GM12878 (cell line): ENCODE results near the gene TCEA2. TPM values are rescaled to one million over a fixed set of nuclear protein-coding genes. Genes with fewer than 3 reads are reported as not detected.

ENCODE experiments used
- ATAC-seq: fragments of 200-7000 bp; cut with Tn5 transposase; 3 replicates; pipeline ENCODE4 v1.9.1; 2020; ENCODE audit warnings: mild to moderate bottlenecking, moderate library complexity
- BruUV-seq: library from RNA; stranded (reverse); fragments of 400-500 nt; replicated peaks from 2 replicates; lab custom pipeline; 2021; lab: Mats Ljungman, UMichigan
- CTCF ChIA-PET: fragments of 300-600 bp; sonication (Branson Sonifier 250); formaldehyde crosslinking; extraction: SDS; loops from one replicate; lab custom pipeline; 2021; ENCODE audit warnings: inconsistent platforms; lab: Yijun Ruan, JAX
- POLR2A ChIA-PET: fragments of 350-600 bp; formaldehyde crosslinking; extraction: SDS; loops from one replicate; lab custom pipeline; 2021; ENCODE audit warnings: inconsistent platforms; lab: Charles Lee
- RAD21 ChIA-PET: fragments of 300-600 bp; sonication (Branson Sonifier 250); formaldehyde crosslinking; loops from one replicate; lab custom pipeline; 2023; ENCODE audit warnings: antibody characterized with exemption; ENCODE audit not compliant: unreplicated experiment; lab: Charles Lee
- SMC1A ChIA-PET: fragments of 300-600 bp; sonication (Branson Sonifier 250); formaldehyde crosslinking; loops from one replicate; lab custom pipeline; 2023; ENCODE audit not compliant: unreplicated experiment, uncharacterized antibody; lab: Charles Lee
- DNase-seq: peaks from one replicate; pipeline ENCODE4 v3.0.0-alpha.2; 2011; ENCODE audit warnings: low read depth, low spot score
- FAIRE-seq: peaks from 3 replicates; lab custom pipeline; 2011; peaks lifted over from hg19 to GRCh38; lab: Jason Lieb, UNC
- H2AFZ ChIP-seq: 2 replicates; pipeline ENCODE4 v1.6.0; 2011; ENCODE audit warnings: low read depth, low read length, control low read depth; ENCODE audit not compliant: control insufficient read depth
- H3K27ac ChIP-seq: 2 replicates; pipeline ENCODE4 v1.5.1; 2011; ENCODE audit warnings: control low read depth; ENCODE audit not compliant: control insufficient read depth, insufficient read depth
- H3K27me3 ChIP-seq, 2 experiments: replicated peaks in 1 of 2; 2 replicates each; pipeline versions ENCODE4 v1.6.0 to v1.6.1; 2011; ENCODE audit warnings: low read length in 1 of 2; ENCODE audit not compliant: control insufficient read depth in 2 of 2, insufficient read depth in 2 of 2
- H3K36me3 ChIP-seq, 2 experiments: 2 replicates each; pipeline ENCODE4 v1.5.1; 2011; ENCODE audit warnings: low read length in 1 of 2; ENCODE audit not compliant: control insufficient read depth in 2 of 2, insufficient read depth in 2 of 2
- H3K4me1 ChIP-seq: 2 replicates; pipeline ENCODE4 v1.6.1; 2011; ENCODE audit warnings: mild to moderate bottlenecking, low read length, moderate library complexity, mixed read lengths; ENCODE audit not compliant: control insufficient read depth, insufficient read depth
- H3K4me2 ChIP-seq: 2 replicates; pipeline ENCODE4 v1.6.0; 2011; ENCODE audit warnings: control low read depth; ENCODE audit not compliant: control insufficient read depth, insufficient read depth
- H3K4me3 ChIP-seq: fragments of 200-600 bp; sonication (generic); 2 replicates; pipeline ENCODE4 v1.5.1; 2016
- H3K79me2 ChIP-seq: 2 replicates; pipeline ENCODE4 v1.6.0; 2011; ENCODE audit warnings: low read length; ENCODE audit not compliant: control insufficient read depth, insufficient read depth
- H3K9ac ChIP-seq: 2 replicates; pipeline ENCODE4 v1.8.0; 2011; ENCODE audit warnings: low read length, control low read depth, mixed read lengths; ENCODE audit not compliant: control insufficient read depth, insufficient read depth
- H3K9me3 ChIP-seq: replicated peaks from 3 replicates; pipeline ENCODE4 v1.5.1; 2011; ENCODE audit warnings: mild to moderate bottlenecking, low read length; ENCODE audit not compliant: control insufficient read depth, insufficient read depth
- H4K20me1 ChIP-seq: 2 replicates; pipeline ENCODE4 v1.6.0; 2011; ENCODE audit not compliant: control insufficient read depth, insufficient read depth
- DPF2 ChIP-seq: fragments of 450-650 bp; IDR thresholded peaks from 2 replicates; pipeline ENCODE4 v1.6.1; 2017; ENCODE audit warnings: mild to moderate bottlenecking
- GATAD2B ChIP-seq: fragments of 450-650 bp; conservative IDR thresholded peaks from 2 replicates; pipeline ENCODE4 v1.6.1; 2017; ENCODE audit warnings: low read depth, mild to moderate bottlenecking, moderate library complexity
- HCFC1 ChIP-seq: fragments of 150-350 bp; IDR thresholded peaks from 2 replicates; pipeline ENCODE4 v1.6.1; 2014; ENCODE audit warnings: low read length
- IKZF1 ChIP-seq: fragments of 450-650 bp; conservative IDR thresholded peaks from 2 replicates; pipeline ENCODE4 v1.6.1; 2017; ENCODE audit warnings: antibody characterized with exemption, mild to moderate bottlenecking
- JUND ChIP-seq: IDR thresholded peaks from 2 replicates; pipeline ENCODE4 v1.6.1; 2012; ENCODE audit warnings: low read depth, mild to moderate bottlenecking, low read length, improper control_type of control experiment, moderate library complexity
- MEF2B ChIP-seq: fragments of 450-650 bp; IDR thresholded peaks from 2 replicates; pipeline ENCODE4 v1.6.1; 2018; ENCODE audit warnings: mild to moderate bottlenecking, moderate library complexity; ENCODE audit not compliant: partially characterized antibody, poor library complexity, severe bottlenecking
- MXI1 ChIP-seq: fragments of 150-350 bp; IDR thresholded peaks from 2 replicates; pipeline ENCODE4 v1.6.1; 2011; ENCODE audit warnings: low read depth, mild to moderate bottlenecking, inconsistent platforms, low read length, improper control_type of control experiment
- NBN ChIP-seq: fragments of 450-650 bp; IDR thresholded peaks from 2 replicates; pipeline ENCODE4 v1.6.1; 2016
- POU2F2 ChIP-seq: IDR thresholded peaks from 3 replicates; pipeline ENCODE4 v1.6.1; 2011; ENCODE audit warnings: low read depth, mild to moderate bottlenecking, low read length, borderline replicate concordance
- SMARCA5 ChIP-seq: fragments of 450-650 bp; IDR thresholded peaks from 2 replicates; pipeline ENCODE4 v1.6.1; 2017; ENCODE audit warnings: mild to moderate bottlenecking
- STAT1 ChIP-seq: fragments of 450-650 bp; conservative IDR thresholded peaks from 2 replicates; pipeline ENCODE4 v1.6.1; 2014; ENCODE audit warnings: antibody characterized with exemption, mild to moderate bottlenecking
- TCF12 ChIP-seq: IDR thresholded peaks from 2 replicates; pipeline ENCODE4 v1.6.1; 2011; ENCODE audit warnings: low read depth, mild to moderate bottlenecking, low read length
- ZNF217 ChIP-seq: fragments of 450-650 bp; IDR thresholded peaks from 2 replicates; pipeline ENCODE4 v1.6.1; 2017; ENCODE audit warnings: antibody characterized with exemption, mild to moderate bottlenecking
- WGBS: methylation state at CpG from one replicate; pipeline ENCODE4 v1.1.6; 2016; ENCODE audit warnings: low lambda C conversion rate; ENCODE audit not compliant: insufficient replicate concordance, insufficient coverage; ENCODE audit errors: missing lambda C conversion rate; 5-methylcytosine and 5-hydroxymethylcytosine counted together
- in situ Hi-C: fragments of 300-500 bp; cut with MboI; formaldehyde crosslinking; loops from 9 replicates; pipeline ENCODE4 v1.14.3; 2018; ENCODE audit warnings: mixed read lengths
- intact Hi-C: fragments of 100-400 bp; cut with micrococcal nuclease; formaldehyde crosslinking; loops from one replicate; pipeline ENCODE4 v1.14.2; 2022; ENCODE audit not compliant: unreplicated experiment
- polyA plus RNA-seq, 11 experiments: library from polyadenylated mRNA; depleted of rRNA in 4 of 11; unstranded in 6 of 11; stranded (reverse) in 5 of 11; fragments of >200 nt; fragmentation: Nextera tagmentation in 4 of 11; fragmentation: Illumina TruSeq in 1 of 11; extraction: Ambion mirVana in 4 of 11; extraction: Trizol in 1 of 11; gene quantifications; 1 replicate in 1 of 11; 2 replicates in 10 of 11; pipeline versions ENCODE4 v1.2.1 to v1.2.3, GENCODE V29; 2011 to 2016; ENCODE audit warnings: inconsistent platforms in 2 of 11, missing spikeins in 2 of 11, low read depth in 1 of 11
- total RNA-seq, 4 experiments: library from RNA; depleted of rRNA in 3 of 4; stranded (reverse); fragments of >200 nt in 3 of 4; fragmentation: Illumina TruSeq in 1 of 4; extraction: Trizol in 1 of 4; gene quantifications; 2 replicates each; pipeline versions ENCODE4 v1.2.1 to v1.2.3, GENCODE V29; 2013 to 2021
- TF ChIP-seq, protein P1 (sequence below): fragments of 450-650 bp; IDR thresholded peaks from 2 replicates; pipeline ENCODE4 v1.6.1; 2017; ENCODE audit warnings: mild to moderate bottlenecking
- TF ChIP-seq, protein P2 (sequence below): fragments of 450-650 bp; IDR thresholded peaks from 2 replicates; pipeline ENCODE4 v1.6.1; 2017; ENCODE audit warnings: low read depth, mild to moderate bottlenecking, moderate library complexity
- TF ChIP-seq, protein P3 (sequence below): fragments of 450-650 bp; IDR thresholded peaks from 2 replicates; pipeline ENCODE4 v1.6.1; 2017; ENCODE audit warnings: mild to moderate bottlenecking, moderate library complexity

Gene TCEA2
- total and polyA plus RNA-seq, 10 of the 15 experiments (the other 5 are each of a cell fraction or from before 2014, with no cell fraction given): 3.4 to 42.5 (median 13.3) TPM

DNA sequence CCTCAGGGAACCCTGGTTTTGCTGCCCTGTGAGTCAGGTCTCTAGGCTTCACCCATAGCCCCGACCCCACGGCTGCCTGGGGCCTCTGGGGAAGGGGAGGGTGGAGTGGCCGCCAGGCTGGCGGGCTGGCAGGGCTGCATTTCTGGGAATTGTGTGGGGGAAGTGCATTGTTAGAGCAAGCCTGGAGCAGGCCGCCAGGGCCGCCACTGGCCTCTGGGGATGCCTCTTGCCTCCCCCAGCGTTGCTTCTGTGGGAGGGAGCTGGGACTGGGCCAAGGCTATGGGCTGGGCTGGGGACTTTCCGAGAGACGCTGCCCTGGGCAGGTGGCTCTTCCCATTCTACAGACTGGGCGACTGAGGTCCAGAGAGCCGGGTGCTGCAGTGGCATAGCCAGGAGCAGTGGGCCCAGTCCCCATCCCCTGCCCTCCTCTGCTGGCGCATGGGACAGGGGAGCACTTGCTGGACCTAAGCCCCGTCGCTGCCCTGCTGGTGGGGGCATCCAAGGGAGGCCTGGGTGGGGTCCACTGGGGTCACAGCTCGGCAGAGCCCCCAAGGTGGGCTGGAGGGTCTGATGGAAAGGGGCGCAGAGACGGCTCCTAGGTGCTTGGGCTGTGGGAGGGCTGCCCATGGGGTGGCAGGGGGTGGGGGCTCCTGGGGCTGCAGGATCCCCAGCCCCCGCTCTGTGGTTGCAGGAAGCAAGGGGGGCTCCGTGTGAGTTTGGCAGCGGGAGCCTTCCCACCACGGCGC, 6.9 kb upstream of the TCEA2 start:
- no peaks in the 10 kb centered on the region for H3K9me3 ChIP-seq
- CTCF ChIA-PET: interaction anchor here (0.9 to 9.2 kb wide), 6 partner anchors 10 to 76 kb away, joined by 3 to 108 read pairs (median 10); partner anchors contain the start of genes PRPF6 and SAMD10
- RAD21 ChIA-PET: interaction anchor here (1.3 to 7.1 kb wide), 5 partner anchors 16 to 75 kb away, joined by 3 to 78 read pairs (median 7); partner anchors contain the start of gene PRPF6
- no peak overlapping the region for H3K4me3 ChIP-seq
- peak overlapping the region; percentile 50 for H3K27ac ChIP-seq
- H4K20me1 ChIP-seq: no peaks in the 10 kb centered on the region
- no peaks in the 10 kb centered on the region; the same call in none of the 2 replicates for H3K79me2 ChIP-seq
- no peak overlapping the region for H3K9ac ChIP-seq
- FAIRE-seq (no peak), ATAC-seq (peak; percentile 60), DNase-seq (no peak)
- POLR2A ChIA-PET: interaction anchor here (0.6 to 2.6 kb wide), 7 partner anchors 16 to 619 kb away, joined by 3 to 28 read pairs (median 4); partner anchors contain the start of gene RGS19
- no peak overlapping the region; the same call in 1 of the 2 replicates for H2AFZ ChIP-seq
- peak overlapping the region; percentile 90; the same call in 1 of the 2 replicates for H3K4me2 ChIP-seq
- no peaks in the 10 kb centered on the region; a peak in 1 of 4 replicates for H3K27me3 ChIP-seq
- H3K36me3 ChIP-seq: no peaks in the 10 kb centered on the region
- WGBS: 27% methylated on average over 19 of the region's 22 CpGs
- intact Hi-C loops (loop anchor here (2.0 to 10.0 kb wide), 4 partner anchors 17 to 191 kb away; partner anchors contain the start of genes ABHD16B, PRPF6, TPD52L2 and UCKL1), in situ Hi-C loops (no loop called here)
- SMC1A ChIA-PET: no interaction called here
- H3K4me1 ChIP-seq: peaks cover 48% of the 10 kb centered on the region
- BruUV-seq: no TSS peak
- peak; percentile 99 for TF ChIP-seq SMARCA5
- TF ChIP-seq, protein P1, sequence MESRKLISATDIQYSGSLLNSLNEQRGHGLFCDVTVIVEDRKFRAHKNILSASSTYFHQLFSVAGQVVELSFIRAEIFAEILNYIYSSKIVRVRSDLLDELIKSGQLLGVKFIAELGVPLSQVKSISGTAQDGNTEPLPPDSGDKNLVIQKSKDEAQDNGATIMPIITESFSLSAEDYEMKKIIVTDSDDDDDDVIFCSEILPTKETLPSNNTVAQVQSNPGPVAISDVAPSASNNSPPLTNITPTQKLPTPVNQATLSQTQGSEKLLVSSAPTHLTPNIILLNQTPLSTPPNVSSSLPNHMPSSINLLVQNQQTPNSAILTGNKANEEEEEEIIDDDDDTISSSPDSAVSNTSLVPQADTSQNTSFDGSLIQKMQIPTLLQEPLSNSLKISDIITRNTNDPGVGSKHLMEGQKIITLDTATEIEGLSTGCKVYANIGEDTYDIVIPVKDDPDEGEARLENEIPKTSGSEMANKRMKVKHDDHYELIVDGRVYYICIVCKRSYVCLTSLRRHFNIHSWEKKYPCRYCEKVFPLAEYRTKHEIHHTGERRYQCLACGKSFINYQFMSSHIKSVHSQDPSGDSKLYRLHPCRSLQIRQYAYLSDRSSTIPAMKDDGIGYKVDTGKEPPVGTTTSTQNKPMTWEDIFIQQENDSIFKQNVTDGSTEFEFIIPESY: peak; percentile 54; the same call in 1 of the 2 replicates
- 0 out of 2 replicates have a peak, but pooled peaks have one; percentile 23 for TF ChIP-seq NBN
- TF ChIP-seq TCF12: 0 out of 2 replicates have a peak, but pooled peaks have one; percentile 21
- TF ChIP-seq STAT1: no peak
- peak; percentile 42 for TF ChIP-seq IKZF1
- 0 out of 2 replicates have a peak, but pooled peaks have one; percentile 45 for TF ChIP-seq DPF2
- peak; percentile 89 for TF ChIP-seq MEF2B
- no peak for TF ChIP-seq JUND
- TF ChIP-seq MXI1: no peak
- TF ChIP-seq, protein P2, sequence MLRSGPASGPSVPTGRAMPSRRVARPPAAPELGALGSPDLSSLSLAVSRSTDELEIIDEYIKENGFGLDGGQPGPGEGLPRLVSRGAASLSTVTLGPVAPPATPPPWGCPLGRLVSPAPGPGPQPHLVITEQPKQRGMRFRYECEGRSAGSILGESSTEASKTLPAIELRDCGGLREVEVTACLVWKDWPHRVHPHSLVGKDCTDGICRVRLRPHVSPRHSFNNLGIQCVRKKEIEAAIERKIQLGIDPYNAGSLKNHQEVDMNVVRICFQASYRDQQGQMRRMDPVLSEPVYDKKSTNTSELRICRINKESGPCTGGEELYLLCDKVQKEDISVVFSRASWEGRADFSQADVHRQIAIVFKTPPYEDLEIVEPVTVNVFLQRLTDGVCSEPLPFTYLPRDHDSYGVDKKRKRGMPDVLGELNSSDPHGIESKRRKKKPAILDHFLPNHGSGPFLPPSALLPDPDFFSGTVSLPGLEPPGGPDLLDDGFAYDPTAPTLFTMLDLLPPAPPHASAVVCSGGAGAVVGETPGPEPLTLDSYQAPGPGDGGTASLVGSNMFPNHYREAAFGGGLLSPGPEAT: peak; percentile 67
- 0 out of 2 replicates have a peak, but pooled peaks have one; percentile 60 for TF ChIP-seq GATAD2B
- TF ChIP-seq HCFC1: no peak
- TF ChIP-seq, protein P3, sequence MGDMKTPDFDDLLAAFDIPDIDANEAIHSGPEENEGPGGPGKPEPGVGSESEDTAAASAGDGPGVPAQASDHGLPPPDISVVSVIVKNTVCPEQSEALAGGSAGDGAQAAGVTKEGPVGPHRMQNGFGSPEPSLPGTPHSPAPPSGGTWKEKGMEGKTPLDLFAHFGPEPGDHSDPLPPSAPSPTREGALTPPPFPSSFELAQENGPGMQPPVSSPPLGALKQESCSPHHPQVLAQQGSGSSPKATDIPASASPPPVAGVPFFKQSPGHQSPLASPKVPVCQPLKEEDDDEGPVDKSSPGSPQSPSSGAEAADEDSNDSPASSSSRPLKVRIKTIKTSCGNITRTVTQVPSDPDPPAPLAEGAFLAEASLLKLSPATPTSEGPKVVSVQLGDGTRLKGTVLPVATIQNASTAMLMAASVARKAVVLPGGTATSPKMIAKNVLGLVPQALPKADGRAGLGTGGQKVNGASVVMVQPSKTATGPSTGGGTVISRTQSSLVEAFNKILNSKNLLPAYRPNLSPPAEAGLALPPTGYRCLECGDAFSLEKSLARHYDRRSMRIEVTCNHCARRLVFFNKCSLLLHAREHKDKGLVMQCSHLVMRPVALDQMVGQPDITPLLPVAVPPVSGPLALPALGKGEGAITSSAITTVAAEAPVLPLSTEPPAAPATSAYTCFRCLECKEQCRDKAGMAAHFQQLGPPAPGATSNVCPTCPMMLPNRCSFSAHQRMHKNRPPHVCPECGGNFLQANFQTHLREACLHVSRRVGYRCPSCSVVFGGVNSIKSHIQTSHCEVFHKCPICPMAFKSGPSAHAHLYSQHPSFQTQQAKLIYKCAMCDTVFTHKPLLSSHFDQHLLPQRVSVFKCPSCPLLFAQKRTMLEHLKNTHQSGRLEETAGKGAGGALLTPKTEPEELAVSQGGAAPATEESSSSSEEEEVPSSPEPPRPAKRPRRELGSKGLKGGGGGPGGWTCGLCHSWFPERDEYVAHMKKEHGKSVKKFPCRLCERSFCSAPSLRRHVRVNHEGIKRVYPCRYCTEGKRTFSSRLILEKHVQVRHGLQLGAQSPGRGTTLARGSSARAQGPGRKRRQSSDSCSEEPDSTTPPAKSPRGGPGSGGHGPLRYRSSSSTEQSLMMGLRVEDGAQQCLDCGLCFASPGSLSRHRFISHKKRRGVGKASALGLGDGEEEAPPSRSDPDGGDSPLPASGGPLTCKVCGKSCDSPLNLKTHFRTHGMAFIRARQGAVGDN: peak; percentile 51
- no peak for TF ChIP-seq POU2F2
- TF ChIP-seq ZNF217: peak; percentile 90
